Measurements from ENCODE around the gene GNAT3. TPM values are rescaled to one million over a fixed set of nuclear protein-coding genes. Genes with fewer than 3 reads are reported as not detected.

GNAT3 gene
- total RNA-seq (not detected), polyA plus RNA-seq (not detected)

DNA sequence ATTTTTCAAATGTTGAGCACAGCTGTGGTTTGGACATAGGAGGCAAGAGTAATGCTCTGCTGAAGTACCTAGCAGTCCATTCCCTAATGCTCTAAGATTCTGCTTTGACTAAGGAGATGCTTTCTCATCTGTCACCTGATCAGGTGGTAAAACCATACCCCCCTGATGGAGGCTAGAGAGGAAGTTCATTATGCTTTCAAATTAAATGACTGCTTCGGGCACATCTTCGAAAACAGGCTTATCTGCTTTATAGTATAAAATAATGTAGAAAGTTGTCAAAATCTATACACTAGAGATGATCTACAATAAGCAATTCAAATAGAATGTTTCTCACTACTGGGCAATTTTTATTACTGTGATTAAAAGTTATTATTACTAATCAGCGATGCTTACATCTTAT is at the start of gene GNAT3:
TSS of gene GNAT3 (minus strand) at position 101 of the 400 bp plus-strand sequence. CDS start 138 bp downstream, outside the sequence.
- H3K4me1 ChIP-seq = no peaks in the 10 kb centered on the region
- no peaks in the 10 kb centered on the region for H3K27me3 ChIP-seq
- TF ChIP-seq, protein P1, sequence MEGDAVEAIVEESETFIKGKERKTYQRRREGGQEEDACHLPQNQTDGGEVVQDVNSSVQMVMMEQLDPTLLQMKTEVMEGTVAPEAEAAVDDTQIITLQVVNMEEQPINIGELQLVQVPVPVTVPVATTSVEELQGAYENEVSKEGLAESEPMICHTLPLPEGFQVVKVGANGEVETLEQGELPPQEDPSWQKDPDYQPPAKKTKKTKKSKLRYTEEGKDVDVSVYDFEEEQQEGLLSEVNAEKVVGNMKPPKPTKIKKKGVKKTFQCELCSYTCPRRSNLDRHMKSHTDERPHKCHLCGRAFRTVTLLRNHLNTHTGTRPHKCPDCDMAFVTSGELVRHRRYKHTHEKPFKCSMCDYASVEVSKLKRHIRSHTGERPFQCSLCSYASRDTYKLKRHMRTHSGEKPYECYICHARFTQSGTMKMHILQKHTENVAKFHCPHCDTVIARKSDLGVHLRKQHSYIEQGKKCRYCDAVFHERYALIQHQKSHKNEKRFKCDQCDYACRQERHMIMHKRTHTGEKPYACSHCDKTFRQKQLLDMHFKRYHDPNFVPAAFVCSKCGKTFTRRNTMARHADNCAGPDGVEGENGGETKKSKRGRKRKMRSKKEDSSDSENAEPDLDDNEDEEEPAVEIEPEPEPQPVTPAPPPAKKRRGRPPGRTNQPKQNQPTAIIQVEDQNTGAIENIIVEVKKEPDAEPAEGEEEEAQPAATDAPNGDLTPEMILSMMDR (IDR thresholded peaks at IDR 0.05) = no peak
- TF ChIP-seq POLR2A (IDR thresholded peaks at IDR 0.05) (no peak), POLR2AphosphoS5 (IDR thresholded peaks at IDR 0.05) (no peak), EP300 (IDR thresholded peaks at IDR 0.05) (no peak)
- no peak within 1 kb of the TSS for H3K4me3 ChIP-seq
- no peaks in the 10 kb centered on the region for H3K36me3 ChIP-seq
- no peak within 1 kb of the TSS for H3K27ac ChIP-seq
- no peaks in the 10 kb centered on the region for H3K9me3 ChIP-seq
- no peak for DNase-seq
- intact Hi-C loops (cut with DNase I) = no loop called here
- 94 to 95% methylated on average over 3 of the region's 3 CpGs for WGBS, 2 donors

DNA sequence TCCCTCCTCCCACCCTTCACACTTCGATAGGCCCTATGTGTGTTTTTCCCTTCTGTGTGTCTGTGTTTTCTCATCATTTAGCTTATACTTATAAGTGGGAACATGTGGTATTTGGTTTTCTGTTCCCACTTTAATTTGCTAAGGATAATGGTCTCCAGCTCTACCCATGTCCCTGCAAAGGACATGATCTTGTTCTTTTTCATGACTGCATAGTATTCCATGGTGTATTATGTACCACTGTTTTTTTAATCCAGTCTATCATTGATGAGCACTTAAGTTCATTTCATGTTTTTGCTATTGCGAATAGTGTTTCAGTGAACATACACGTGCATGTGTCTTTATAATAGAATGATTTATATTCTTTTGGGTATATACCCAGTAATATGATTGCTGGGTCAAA is 46.3 kb upstream of the GNAT3 start:
- DNase-seq = no peak
- H3K27me3 ChIP-seq = no peaks in the 10 kb centered on the region
- TF ChIP-seq, protein P1 (IDR thresholded peaks at IDR 0.05) = no peak
- no peak for TF ChIP-seq EP300 (IDR thresholded peaks at IDR 0.05)
- WGBS, 2 donors = 80 to 92% methylated on average over 3 of the region's 3 CpGs
- intact Hi-C loops (cut with DNase I) = no loop called here
- H3K9me3 ChIP-seq = no peaks in the 10 kb centered on the region
- H3K36me3 ChIP-seq = no peaks in the 10 kb centered on the region
- no peaks in the 10 kb centered on the region for H3K4me1 ChIP-seq
- H3K27ac ChIP-seq = no peak overlapping the region
- H3K4me3 ChIP-seq = no peak overlapping the region

DNA sequence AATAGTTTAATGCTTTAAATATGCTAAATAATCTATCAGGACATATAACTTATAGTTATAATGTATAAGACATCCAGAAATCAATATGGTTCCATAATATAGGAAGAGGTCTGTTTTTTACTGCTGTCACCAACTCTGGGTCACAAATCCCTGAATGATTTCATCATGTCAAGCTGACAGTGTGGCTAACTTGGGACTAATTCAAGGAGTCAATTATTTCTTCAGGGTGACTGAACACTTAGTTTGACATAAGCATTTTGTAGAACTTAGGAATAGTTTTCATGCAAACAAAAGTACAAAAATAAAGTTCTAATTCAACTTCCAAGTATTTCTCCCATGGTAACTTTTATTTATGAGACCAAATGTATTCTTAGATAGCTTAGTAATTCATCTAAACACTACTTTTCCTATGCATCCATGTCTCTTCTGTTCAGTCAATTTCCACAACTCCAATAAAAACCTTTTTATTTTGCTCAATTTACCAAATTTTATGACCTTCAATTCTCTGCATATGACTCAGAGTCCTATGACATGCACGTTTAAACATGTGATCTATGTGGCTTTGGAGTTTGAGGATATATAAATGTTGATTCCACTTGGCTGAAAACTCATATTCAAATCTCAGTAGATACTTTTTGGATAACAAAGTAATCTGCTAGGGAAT is 40.3 kb upstream of the GNAT3 start:
- Histone ChIP-seq H3K27ac (no peak overlapping the region), H3K4me1 (peaks cover 0 to 10% (median 0%) of the 10 kb centered on the region in 4 donors), H3K4me3 (no peak overlapping the region), H3K36me3 (no peaks in the 10 kb centered on the region), H3K27me3 (no peaks in the 10 kb centered on the region), H3K9me3 (peaks cover 0 to 2% (median 0%) of the 10 kb centered on the region in 4 donors)
- no peak for DNase-seq
- no peak for TF ChIP-seq POLR2A (IDR thresholded peaks at IDR 0.05)
- no peak for TF ChIP-seq EP300 (IDR thresholded peaks at IDR 0.05)
- no peak for TF ChIP-seq POLR2AphosphoS5 (IDR thresholded peaks at IDR 0.05)
- TF ChIP-seq, protein P1 (IDR thresholded peaks at IDR 0.05) = no peak
- intact Hi-C loops (cut with DNase I) = no loop called here
- 5 to 49% methylated on average over 1 of the region's 1 CpG for WGBS, 2 donors

DNA sequence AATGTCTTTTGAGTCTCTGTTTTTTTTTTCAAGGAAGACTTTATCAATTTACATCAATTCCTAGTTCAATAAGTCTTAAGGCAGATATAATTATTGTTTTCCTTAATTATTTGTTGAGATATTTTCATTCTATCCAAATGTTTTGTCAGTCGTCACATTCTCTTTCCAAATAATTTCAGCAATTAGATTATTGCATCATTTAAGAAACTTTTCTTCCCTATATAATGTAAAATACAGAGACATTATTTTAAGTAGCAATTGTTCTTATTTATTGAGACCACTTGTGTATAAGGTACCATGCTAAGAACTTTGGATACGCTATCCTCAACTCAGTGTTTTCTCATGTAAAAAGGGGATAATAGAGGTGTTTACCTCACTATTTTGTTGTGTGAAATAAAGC is 38.1 kb upstream of the GNAT3 start:
- Histone ChIP-seq H3K36me3 (no peaks in the 10 kb centered on the region), H3K4me3 (no peak overlapping the region), H3K27me3 (no peaks in the 10 kb centered on the region), H3K9me3 (peaks cover 0 to 9% (median 0%) of the 10 kb centered on the region in 4 donors), H3K4me1 (peaks cover 0 to 10% (median 0%) of the 10 kb centered on the region in 4 donors), H3K27ac (no peak overlapping the region)
- no peak for DNase-seq
- TF ChIP-seq POLR2AphosphoS5 (IDR thresholded peaks at IDR 0.05) (no peak), EP300 (IDR thresholded peaks at IDR 0.05) (no peak), POLR2A (IDR thresholded peaks at IDR 0.05) (no peak)
- TF ChIP-seq, protein P1 (IDR thresholded peaks at IDR 0.05) = no peak
- intact Hi-C loops (cut with DNase I) = no loop called here
- WGBS, 2 donors = 90 to 91% methylated on average over 2 of the region's 2 CpGs

Measured in sigmoid colon (tissue), 7 donors.